DND-41 (cell line): ENCODE results near the gene ASXL1.

Experiments
- ATAC-seq: fragments of 200-7000 bp; cut with Tn5 transposase; 3 replicates; pipeline ENCODE4 v1.9.1; 2021; ENCODE audit warnings: low read depth; ENCODE audit not compliant: insufficient read depth
- DNase-seq: peaks from one replicate; pipeline ENCODE4 v3.0.0-alpha.2; 2020
- H2AFZ ChIP-seq: 2 replicates; pipeline ENCODE4 v1.6.0; 2012; ENCODE audit warnings: low read depth, low read length
- H3K27ac ChIP-seq: 2 replicates; pipeline ENCODE4 v1.5.1; 2012; ENCODE audit warnings: low read length, inconsistent platforms
- H3K27me3 ChIP-seq: fragments of 200-600 bp; sonication (generic); 2 replicates; pipeline ENCODE4 v1.6.0; 2012; ENCODE audit warnings: low read length, mild to moderate bottlenecking, inconsistent platforms; ENCODE audit not compliant: insufficient read depth, poor library complexity
- H3K36me3 ChIP-seq: 2 replicates; pipeline ENCODE4 v1.5.1; 2012; ENCODE audit warnings: low read length, inconsistent platforms; ENCODE audit not compliant: insufficient read depth
- H3K4me1 ChIP-seq: 2 replicates; pipeline ENCODE4 v1.5.1; 2012; ENCODE audit warnings: mild to moderate bottlenecking, low read length; ENCODE audit not compliant: insufficient read depth
- H3K4me2 ChIP-seq: 2 replicates; pipeline ENCODE4 v1.6.0; 2012; ENCODE audit warnings: mild to moderate bottlenecking, moderate library complexity, low read length, inconsistent platforms; ENCODE audit not compliant: insufficient read depth
- H3K4me3 ChIP-seq, 2 experiments: fragments of 200-600 bp in 1 of 2; shearing (Covaris generic) in 1 of 2; 2 replicates each; pipeline ENCODE4 v1.5.1; 2012 to 2016; ENCODE audit warnings: inconsistent platforms in 2 of 2, low read length in 2 of 2, mild to moderate bottlenecking in 2 of 2, low read depth in 1 of 2, moderate library complexity in 1 of 2
- H3K79me2 ChIP-seq: 2 replicates; pipeline ENCODE4 v1.6.0; 2012; ENCODE audit warnings: low read length, inconsistent platforms; ENCODE audit not compliant: insufficient read depth
- H3K9ac ChIP-seq: 2 replicates; pipeline ENCODE4 v1.6.0; 2012; ENCODE audit warnings: low read depth, mild to moderate bottlenecking, inconsistent platforms, low read length, moderate library complexity
- H3K9me3 ChIP-seq: 2 replicates; pipeline ENCODE4 v1.5.1; 2012; ENCODE audit warnings: low read length, moderate library complexity, mild to moderate bottlenecking, inconsistent platforms; ENCODE audit not compliant: insufficient read depth, severe bottlenecking
- H4K20me1 ChIP-seq: 2 replicates; pipeline ENCODE4 v1.6.0; 2012; ENCODE audit warnings: low read length; ENCODE audit not compliant: insufficient read depth
- CTCF ChIP-seq: IDR thresholded peaks from 2 replicates; pipeline ENCODE4 v1.5.1; 2012; ENCODE audit warnings: borderline replicate concordance, low read length, moderate library complexity, mild to moderate bottlenecking; ENCODE audit not compliant: poor library complexity, severe bottlenecking; ENCODE audit errors: extremely low read depth
- EZH2 ChIP-seq: IDR thresholded peaks from 3 replicates; pipeline ENCODE4 v1.6.1; 2012; ENCODE audit warnings: borderline replicate concordance, low read depth, mild to moderate bottlenecking, moderate library complexity, low read length, inconsistent platforms; ENCODE audit not compliant: severe bottlenecking

ASXL1 gene

DNA sequence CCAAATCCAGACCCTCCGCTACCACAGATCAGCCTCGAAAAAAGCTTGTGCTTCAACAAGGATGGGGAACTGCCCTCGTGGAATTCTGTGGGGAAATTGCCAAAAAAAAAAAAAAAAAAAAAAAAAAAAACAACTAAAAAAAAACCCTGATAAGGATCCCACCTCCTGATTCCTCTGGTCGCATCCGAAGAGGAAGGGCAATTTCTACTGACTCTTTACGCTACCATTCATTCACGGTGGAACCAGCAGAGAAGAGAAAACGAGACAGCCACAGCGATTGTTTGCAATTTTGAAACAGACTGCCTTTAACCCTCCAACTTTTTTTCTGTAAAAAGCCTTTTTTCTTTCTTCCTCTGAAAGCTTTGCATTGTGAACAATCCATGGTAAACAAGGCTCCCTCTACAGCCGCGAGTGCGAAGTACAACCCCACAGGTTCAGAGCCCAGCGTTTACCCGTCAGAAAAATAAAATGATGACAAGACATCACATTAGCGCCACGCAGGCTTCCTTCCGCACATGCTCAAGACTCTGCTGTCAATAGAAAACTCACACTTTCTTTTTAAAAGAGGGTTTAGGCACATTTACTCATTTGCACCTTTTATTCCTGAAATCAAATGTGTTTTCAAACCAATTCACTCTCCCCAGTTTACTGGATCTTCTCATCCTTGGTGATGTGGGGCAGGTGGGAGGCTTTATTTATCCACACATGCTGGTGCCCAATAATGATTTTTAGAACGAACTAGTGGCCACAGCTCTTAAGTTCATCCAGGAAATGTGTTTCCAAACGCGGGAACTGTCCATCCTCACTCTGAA, 127.0 kb downstream of the ASXL1 start:
- Histone ChIP-seq H3K9me3 (no peaks in the 10 kb centered on the region), H3K4me3 (peak overlapping the region; percentile 48 to 76; a peak in 3 of 4 replicates), H3K4me1 (peaks cover 45% of the 10 kb centered on the region), H3K4me2 (peak overlapping the region; percentile 97), H4K20me1 (peaks cover 26% of the 10 kb centered on the region), H3K79me2 (peaks cover 37% of the 10 kb centered on the region), H2AFZ (peak overlapping the region; percentile 77), H3K27ac (peak overlapping the region; percentile 95), H3K9ac (peak overlapping the region; percentile 96), H3K36me3 (peaks cover 13% of the 10 kb centered on the region; the same call in 1 of the 2 replicates), H3K27me3 (no peaks in the 10 kb centered on the region)
- DNase-seq (peak; percentile 91), ATAC-seq (peak; percentile 63)
- TF ChIP-seq EZH2 (no peak), CTCF (peak; percentile 97)

DNA sequence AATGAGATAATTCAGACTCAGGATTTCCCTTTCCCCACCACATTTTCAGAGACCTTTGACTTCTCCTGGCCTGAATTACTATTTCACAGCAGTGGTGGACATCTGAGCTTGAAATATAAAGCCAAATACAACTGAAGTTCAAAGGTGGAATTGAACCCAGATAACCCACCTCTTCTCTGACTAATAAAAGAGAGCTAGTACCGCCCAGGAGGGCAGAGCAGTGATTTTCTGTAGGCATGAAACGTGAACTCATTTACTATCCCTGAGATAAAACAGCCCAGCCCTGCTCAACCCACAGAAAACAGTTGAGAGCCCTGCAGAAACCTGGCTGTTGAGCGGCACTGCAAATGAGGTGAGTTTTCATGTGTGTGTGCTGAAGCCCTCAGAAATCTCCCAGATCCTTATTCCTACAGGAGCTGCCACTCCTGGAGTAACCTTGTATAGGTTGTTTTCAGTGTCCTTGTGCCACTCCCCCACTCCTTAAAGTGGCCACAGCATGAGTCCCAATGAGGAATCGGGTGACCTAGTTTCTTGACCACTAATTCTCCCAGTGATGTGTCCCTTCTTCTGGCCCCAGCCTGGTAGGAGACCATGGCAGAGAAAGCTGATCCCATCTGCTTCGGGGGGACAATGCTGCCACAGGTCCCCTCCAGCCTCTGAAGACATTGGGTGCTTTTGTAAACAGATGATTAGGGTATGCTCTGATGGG, 127.8 kb downstream of the ASXL1 start:
- H2AFZ ChIP-seq = peak overlapping the region; percentile 54; the same call in 1 of the 2 replicates
- peak overlapping the region; percentile 96 for H3K9ac ChIP-seq
- peak overlapping the region in 1 of 2 experiments; percentile 76; a peak in 1 of 4 replicates for H3K4me3 ChIP-seq
- DNase-seq = no peak
- ATAC-seq = no peak
- TF ChIP-seq CTCF (no peak), EZH2 (no peak)
- H3K27ac ChIP-seq = peak overlapping the region; percentile 95
- H3K36me3 ChIP-seq = peaks cover 7% of the 10 kb centered on the region; the same call in 1 of the 2 replicates
- H3K4me2 ChIP-seq = peak overlapping the region; percentile 97
- H3K9me3 ChIP-seq = no peaks in the 10 kb centered on the region
- peaks cover 19% of the 10 kb centered on the region for H4K20me1 ChIP-seq
- no peaks in the 10 kb centered on the region for H3K27me3 ChIP-seq
- H3K79me2 ChIP-seq = peaks cover 30% of the 10 kb centered on the region
- H3K4me1 ChIP-seq = peaks cover 40% of the 10 kb centered on the region

DNA sequence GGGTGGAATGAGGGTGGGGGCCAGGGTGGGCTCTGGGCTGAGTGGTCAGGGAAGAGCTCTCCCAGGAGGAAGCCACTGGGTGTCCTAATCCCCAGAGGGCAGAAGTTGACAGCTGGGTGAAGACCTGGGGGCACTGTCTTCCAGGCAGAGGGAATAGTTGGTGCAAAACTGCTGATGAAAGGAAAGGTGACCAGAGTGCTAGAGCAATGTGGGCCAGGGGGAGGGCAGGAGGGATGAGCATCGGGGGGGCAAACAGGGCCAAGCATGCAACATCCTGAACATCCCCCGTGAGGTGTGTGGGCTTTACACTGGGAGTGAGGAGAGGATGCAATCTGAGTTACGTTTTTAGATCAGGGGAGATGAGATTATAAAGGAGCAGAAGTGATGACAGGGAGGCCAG, 129.2 kb downstream of the ASXL1 start:
- ATAC-seq = no peak
- Histone ChIP-seq H4K20me1 (peaks cover 5% of the 10 kb centered on the region; the same call in 1 of the 2 replicates), H3K4me3 (no peak overlapping the region), H3K4me1 (peaks cover 26% of the 10 kb centered on the region), H3K79me2 (peaks cover 16% of the 10 kb centered on the region), H3K4me2 (no peak overlapping the region), H3K27ac (no peak overlapping the region), H3K9ac (no peak overlapping the region), H2AFZ (no peak overlapping the region), H3K36me3 (peaks cover 11% of the 10 kb centered on the region), H3K9me3 (no peaks in the 10 kb centered on the region), H3K27me3 (no peaks in the 10 kb centered on the region)
- DNase-seq = no peak
- TF ChIP-seq CTCF (no peak), EZH2 (no peak)
